GM21529 (cell line): ENCODE measurements around the gene FSD1L.

Source experiments
- ATAC-seq: cut with Tn5 transposase; IDR thresholded peaks from one replicate; pipeline ENCODE4 v1.9.1; 2021; ENCODE audit not compliant: unreplicated experiment

The FSD1L gene

GRCh38 chr9:105447814-105448812 lies at the start of gene FSD1L:
Gene FSD1L (plus strand): TSS chr9:105448034. CDS start chr9:105448221, 187 bp downstream.
- ATAC-seq: peak; percentile 95

DNA sequence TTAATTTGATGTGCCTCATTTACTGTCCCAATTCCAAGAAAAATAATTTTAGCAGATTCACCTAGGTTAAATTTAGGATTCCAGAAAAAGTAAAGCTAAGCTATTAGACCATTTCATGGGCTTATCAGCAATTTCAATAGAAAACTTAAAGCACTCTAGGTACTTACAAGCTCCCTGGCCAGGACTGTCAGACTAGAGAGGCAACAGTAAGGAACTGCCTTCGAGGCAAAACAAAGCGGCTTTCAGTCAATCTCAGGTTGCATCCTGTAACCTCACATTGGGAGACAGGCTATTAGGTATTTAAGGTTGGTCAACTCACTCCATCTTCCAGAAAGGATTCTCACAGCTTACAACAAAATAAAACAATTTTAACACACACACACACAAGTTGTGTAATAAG lies 48.7 kb upstream of the FSD1L start:
- ATAC-seq: no peak

GRCh38 chr9:105401651-105402050 lies 46.2 kb upstream of the FSD1L start:
- no peak for ATAC-seq

GRCh38 chr9:105403552-105404248 lies 44.1 kb upstream of the FSD1L start:
- ATAC-seq: no peak

GRCh38 chr9:105405514-105406131 lies 42.2 kb upstream of the FSD1L start:
- ATAC-seq: peak; percentile 85

DNA sequence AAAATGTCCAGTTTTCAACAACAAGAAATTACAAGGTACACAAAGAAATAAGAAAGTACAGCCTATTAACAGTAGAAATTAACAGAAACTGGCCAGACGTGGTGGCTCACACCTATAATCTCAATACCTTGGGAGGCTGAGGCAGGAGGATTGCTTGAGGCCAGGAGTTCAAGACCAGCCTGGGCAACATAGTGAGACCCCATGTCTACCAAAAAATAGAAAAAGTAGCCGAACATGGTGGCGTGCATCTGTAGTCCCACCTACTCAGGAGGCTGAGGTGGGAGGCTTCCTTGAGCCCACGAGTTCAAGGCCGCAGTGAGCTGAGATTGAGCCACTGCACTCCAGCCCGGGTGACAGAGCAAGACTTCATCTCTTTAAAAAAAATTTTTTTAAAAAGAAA lies 41.5 kb upstream of the FSD1L start:
- no peak for ATAC-seq

DNA sequence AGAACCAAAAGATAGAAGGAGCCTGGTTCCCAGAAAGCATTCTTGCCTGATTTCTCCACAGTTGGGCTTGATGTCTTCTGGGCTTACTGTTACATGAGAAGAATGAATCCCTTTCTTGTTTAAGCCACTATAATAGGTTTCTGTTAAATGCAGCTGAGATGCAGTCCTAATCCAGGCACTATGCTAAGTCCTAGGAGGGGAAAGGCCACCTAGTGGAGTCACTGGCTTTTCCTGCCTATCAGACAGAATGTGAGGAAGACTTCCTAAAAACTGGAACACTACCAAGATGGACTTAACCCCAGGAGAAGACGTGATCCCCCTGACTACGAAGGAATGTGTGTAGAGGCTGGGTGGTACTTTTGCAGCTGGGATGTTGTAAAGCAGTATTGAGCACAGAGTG lies 34.3 kb upstream of the FSD1L start:
- ATAC-seq: no peak

GRCh38 chr9:105414947-105415661 lies 32.7 kb upstream of the FSD1L start:
- ATAC-seq: peak; percentile 72

GRCh38 chr9:105415662-105415980 lies 32.2 kb upstream of the FSD1L start:
- no peak for ATAC-seq

DNA sequence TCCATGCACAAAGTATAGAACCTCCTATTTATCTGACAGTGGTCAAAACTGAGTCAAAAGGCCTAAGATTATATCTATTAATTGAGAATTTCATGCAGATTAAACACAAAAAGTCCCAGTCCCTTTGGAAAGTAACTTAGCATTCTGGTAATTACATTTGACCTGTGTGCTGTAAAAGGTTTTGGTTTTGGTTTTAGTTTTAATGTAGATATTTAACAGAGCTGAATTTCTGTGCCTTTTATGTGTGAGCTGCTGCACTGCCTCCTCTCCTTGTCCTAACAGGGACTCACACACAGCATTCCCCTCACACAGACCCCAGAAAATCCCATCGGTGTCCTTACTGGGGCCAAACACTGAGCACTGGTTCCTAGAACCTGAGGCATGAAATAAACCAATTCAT lies 31.0 kb upstream of the FSD1L start:
- ATAC-seq: peak; percentile 77

GRCh38 chr9:105418588-105419500 lies 29.0 kb upstream of the FSD1L start:
- ATAC-seq: no peak

DNA sequence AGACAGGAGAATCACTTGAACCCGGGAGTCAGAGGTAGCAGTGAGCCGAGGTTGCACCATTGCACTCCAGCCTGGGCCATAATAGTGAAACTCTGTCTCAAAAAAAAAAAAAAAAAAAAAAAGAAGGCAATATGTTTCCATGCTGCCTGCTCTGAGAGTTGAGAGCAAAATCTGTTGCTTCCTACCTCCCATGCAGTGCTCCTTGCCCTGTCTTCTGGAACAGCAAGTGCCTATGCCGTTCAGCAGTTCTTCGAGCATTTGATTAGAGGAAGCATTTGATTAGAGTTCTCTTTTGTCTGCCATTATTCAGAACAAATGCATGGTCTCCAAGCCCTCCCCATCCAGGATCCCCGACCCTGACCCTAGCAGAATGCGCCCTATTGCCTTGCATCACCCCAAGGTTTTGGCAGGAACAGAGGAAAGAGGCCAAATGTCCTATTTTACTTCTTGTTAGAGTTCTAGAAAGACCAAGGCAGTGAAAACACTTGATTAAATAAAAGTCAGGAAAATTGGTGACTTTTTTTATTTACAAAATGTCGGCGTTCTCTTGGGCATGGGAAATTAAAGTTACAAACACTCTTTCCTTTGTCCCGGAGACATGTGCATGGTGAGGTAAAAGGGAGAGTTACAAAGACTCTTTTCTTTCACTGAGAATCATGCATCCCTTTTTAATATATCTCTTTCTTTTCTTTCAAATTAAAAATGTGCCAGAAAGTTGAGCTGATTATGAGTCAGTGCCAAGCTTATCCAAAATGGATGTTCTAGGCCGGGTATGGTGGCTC lies 27.8 kb upstream of the FSD1L start:
- ATAC-seq: no peak

DNA sequence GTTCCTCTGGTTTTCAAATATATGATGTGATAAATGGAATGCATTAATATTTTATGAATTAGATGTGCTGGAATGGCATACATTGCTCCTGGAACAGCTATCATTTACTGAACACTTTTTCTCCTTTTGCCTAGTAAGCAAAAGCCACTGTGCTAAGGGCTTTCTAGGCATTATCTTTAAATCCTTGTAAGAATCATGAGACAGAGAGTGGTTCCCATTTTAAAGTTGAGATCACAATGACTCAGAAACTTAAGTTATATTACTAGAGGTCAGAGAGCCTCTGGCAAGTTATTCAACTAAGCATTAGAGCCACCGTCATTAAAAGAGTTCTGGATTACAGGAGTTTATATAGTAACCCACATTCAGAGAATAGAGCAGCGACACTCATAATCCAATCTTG lies 26.7 kb upstream of the FSD1L start:
- no peak for ATAC-seq

GRCh38 chr9:105421864-105422263 lies 26.0 kb upstream of the FSD1L start:
- ATAC-seq: no peak

DNA sequence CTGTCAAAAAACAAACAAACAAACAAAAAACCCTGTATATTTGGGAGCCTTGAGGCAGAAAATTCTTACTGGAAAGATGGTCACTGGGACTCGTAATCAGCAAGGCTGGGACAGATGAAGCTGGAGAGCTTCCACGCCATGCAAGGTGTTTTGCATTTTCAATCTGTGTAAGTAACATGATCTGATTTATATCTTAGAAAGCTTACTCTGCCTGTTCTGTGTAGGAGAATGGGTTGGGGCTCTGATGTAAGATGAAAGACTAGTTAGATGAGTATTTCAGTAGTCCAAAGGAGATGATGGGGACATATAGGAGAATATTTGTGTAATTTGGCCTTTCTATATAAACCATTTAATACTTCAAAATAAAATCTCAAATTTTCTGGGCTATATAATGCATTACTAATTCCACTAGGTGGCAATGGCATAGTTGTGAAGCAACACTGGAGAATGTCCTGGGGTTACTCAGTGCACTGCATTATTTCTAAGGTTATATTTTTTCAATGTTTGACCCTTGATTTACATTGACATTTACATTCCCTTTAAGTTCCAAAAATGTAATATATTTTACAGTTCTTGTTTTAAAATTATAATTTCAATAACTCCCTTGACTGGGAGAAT lies 21.9 kb upstream of the FSD1L start:
- ATAC-seq: peak; percentile 61

DNA sequence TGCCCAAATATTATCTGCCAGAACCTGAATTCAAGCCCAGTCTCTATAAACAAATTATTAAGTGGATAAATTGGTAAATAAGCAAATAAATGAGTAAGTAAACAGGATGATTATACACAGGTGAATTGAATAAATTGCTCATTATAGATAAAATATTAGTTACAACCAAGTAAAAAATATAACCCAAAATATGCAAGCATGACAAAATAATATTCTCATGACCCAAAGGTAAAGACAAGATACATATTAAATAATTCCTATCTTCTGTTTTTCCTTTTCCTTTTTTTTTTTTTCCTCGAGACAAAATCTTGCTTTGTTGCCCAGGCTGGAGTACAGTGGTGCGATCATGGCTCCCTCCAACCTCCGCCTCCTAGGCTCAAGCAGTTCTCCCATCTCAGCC lies 21.2 kb upstream of the FSD1L start:
- no peak for ATAC-seq

GRCh38 chr9:105431424-105432246 lies 16.2 kb upstream of the FSD1L start:
- ATAC-seq: no peak

GRCh38 chr9:105432247-105432842 lies 15.5 kb upstream of the FSD1L start:
- ATAC-seq: no peak
